Measurements from ENCODE around the gene BLOC1S3.

Gene BLOC1S3

GRCh38 chr19:45187421-45188100, 9.0 kb downstream of the BLOC1S3 start:
- TF ChIP-seq ZFX (IDR thresholded peaks at IDR 0.05) (no peak), CTCF (conservative IDR thresholded peaks at IDR 0.05) (peak; percentile 65)

GRCh38 chr19:45189971-45190370, 11.4 kb downstream of the BLOC1S3 start:
- TF ChIP-seq CTCF (conservative IDR thresholded peaks at IDR 0.05), result no peak
- TF ChIP-seq ZFX (IDR thresholded peaks at IDR 0.05), result no peak

More at GRCh38 chr19:45187421-45188100, 9.0 kb downstream of the BLOC1S3 start:
- no peak overlapping the region for H3K27ac ChIP-seq

GRCh38 chr19:45191375-45191774, 12.8 kb downstream of the BLOC1S3 start:
- TF ChIP-seq CTCF (conservative IDR thresholded peaks at IDR 0.05) (no peak), ZFX (IDR thresholded peaks at IDR 0.05) (no peak)

More at GRCh38 chr19:45189971-45190370, 11.4 kb downstream of the BLOC1S3 start:
- H3K27ac ChIP-seq, result no peak overlapping the region

GRCh38 chr19:45195764-45196163, 17.2 kb downstream of the BLOC1S3 start:
- H3K27ac ChIP-seq, result no peak overlapping the region
- TF ChIP-seq ZFX (IDR thresholded peaks at IDR 0.05), result no peak
- TF ChIP-seq CTCF (conservative IDR thresholded peaks at IDR 0.05), result no peak

More at GRCh38 chr19:45191375-45191774, 12.8 kb downstream of the BLOC1S3 start:
- no peak overlapping the region for H3K27ac ChIP-seq

- H3K27ac ChIP-seq, result no peak overlapping the region
- TF ChIP-seq ZFX (IDR thresholded peaks at IDR 0.05) (no peak), CTCF (conservative IDR thresholded peaks at IDR 0.05) (no peak)
Measured at GRCh38 chr19:45200568-45200967, 22.0 kb downstream of the BLOC1S3 start.

- TF ChIP-seq CTCF (conservative IDR thresholded peaks at IDR 0.05) (no peak), ZFX (IDR thresholded peaks at IDR 0.05) (no peak)
- H3K27ac ChIP-seq, result peak overlapping the region; percentile 26; the same call in 1 of the 2 replicates
Measured at GRCh38 chr19:45202637-45203036, 24.1 kb downstream of the BLOC1S3 start.

- H3K27ac ChIP-seq, result no peak overlapping the region
- no peak for TF ChIP-seq CTCF (conservative IDR thresholded peaks at IDR 0.05)
- no peak for TF ChIP-seq ZFX (IDR thresholded peaks at IDR 0.05)
Measured at GRCh38 chr19:45205810-45206209, 27.2 kb downstream of the BLOC1S3 start.

All from C4-2B (cell line).